Natural killer cell (primary cell): ENCODE measurements around the gene PKN3. TPM values are rescaled to one million over a fixed set of nuclear protein-coding genes. Genes with fewer than 3 reads are reported as not detected.

Experiments used
- ATAC-seq, 3 donors: fragments of 150-1000 bp in 2 of 3; fragments of 200-7000 bp in 1 of 3; cut with Tn5 transposase; 1 replicate in 1 of 3; 2 replicates in 2 of 3; pipeline ENCODE4 v1.10.0; 2021; ENCODE audit warnings: mild to moderate bottlenecking in 2 of 3, moderate library complexity in 2 of 3
- DNase-seq, 2 donors: peaks; one replicate each; pipeline versions ENCODE4 v3.0.0 to v3.0.0-alpha.2; 2013 to 2021; ENCODE audit warnings: mixed read lengths in 1 of 2
- H3K27ac ChIP-seq: one replicate; pipeline ENCODE4 v1.5.1; 2013; ENCODE audit warnings: mild to moderate bottlenecking, low read length
- H3K27me3 ChIP-seq: one replicate; pipeline ENCODE4 v1.6.1; 2013; ENCODE audit warnings: low read length; ENCODE audit not compliant: control insufficient read depth, insufficient read depth
- H3K36me3 ChIP-seq: one replicate; pipeline ENCODE4 v1.6.1; 2013; ENCODE audit warnings: low read length; ENCODE audit not compliant: control insufficient read depth, insufficient read depth
- H3K4me1 ChIP-seq: one replicate; pipeline ENCODE4 v1.6.1; 2013; ENCODE audit warnings: low read length; ENCODE audit not compliant: control insufficient read depth, insufficient read depth
- H3K4me3 ChIP-seq: one replicate; pipeline ENCODE4 v1.5.1; 2013; ENCODE audit warnings: low read length
- H3K9me3 ChIP-seq: one replicate; pipeline ENCODE4 v1.6.1; 2013; ENCODE audit warnings: low read length; ENCODE audit not compliant: control insufficient read depth, insufficient read depth
- H3K27ac Mint-ChIP-seq, 2 donors: one replicate each; pipeline ENCODE4 v1.8.0; 2022; ENCODE audit warnings: mild to moderate bottlenecking in 2 of 2, mixed read lengths in 2 of 2, moderate library complexity in 1 of 2
- H3K27me3 Mint-ChIP-seq, 2 donors: one replicate each; pipeline ENCODE4 v1.8.0; 2022; ENCODE audit warnings: low read depth in 2 of 2, mixed read lengths in 2 of 2
- H3K36me3 Mint-ChIP-seq: one replicate; pipeline ENCODE4 v1.8.0; 2022; ENCODE audit warnings: mixed read lengths
- H3K4me1 Mint-ChIP-seq, 2 donors: one replicate each; pipeline ENCODE4 v1.8.0; 2022; ENCODE audit warnings: mixed read lengths in 2 of 2
- H3K4me3 Mint-ChIP-seq: one replicate; pipeline ENCODE4 v1.8.0; 2022; ENCODE audit warnings: mild to moderate bottlenecking, moderate library complexity, mixed read lengths
- H3K9me3 Mint-ChIP-seq, 2 donors: one replicate each; pipeline ENCODE4 v1.8.0; 2022; ENCODE audit warnings: mixed read lengths in 2 of 2
- WGBS: methylation state at CpG from one replicate; pipeline ENCODE4 v1.1.7; 2013; ENCODE audit warnings: missing lambda C conversion rate; ENCODE audit not compliant: insufficient coverage; 5-methylcytosine and 5-hydroxymethylcytosine counted together
- intact Hi-C: fragments of 100-400 bp; cut with micrococcal nuclease; formaldehyde crosslinking; loops from one replicate; pipeline ENCODE4 v1.14.2; 2022
- total RNA-seq, 4 donors: library from RNA; stranded (reverse); fragments of 120-200 nt in 1 of 4; gene quantifications; one replicate each; pipeline versions ENCODE4 v1.2.3 to v1.2.4, GENCODE V29; 2013 to 2022
- TF ChIP-seq, protein P1 (sequence below): fragments of 200-600 bp; IDR thresholded peaks from one replicate; pipeline ENCODE4 v1.8.0; 2022; ENCODE audit warnings: antibody characterized with exemption

Gene PKN3
- total RNA-seq, 3 donors from 2014 or later (not counting 1 experiment from before 2014, with no cell fraction given) = 3.6 to 4.5 (median 3.9) TPM

- intact Hi-C loops = no loop called here
- no peaks in the 10 kb centered on the region for H3K4me1 Mint-ChIP-seq
- DNase-seq (no peak), ATAC-seq (no peak)
- no peak overlapping the region for H3K27ac Mint-ChIP-seq
- 96% methylated on average over 19 of the region's 19 CpGs for WGBS
- no peak overlapping the region for H3K4me3 Mint-ChIP-seq
- H3K9me3 ChIP-seq = no peaks in the 10 kb centered on the region
- TF ChIP-seq, protein P1, sequence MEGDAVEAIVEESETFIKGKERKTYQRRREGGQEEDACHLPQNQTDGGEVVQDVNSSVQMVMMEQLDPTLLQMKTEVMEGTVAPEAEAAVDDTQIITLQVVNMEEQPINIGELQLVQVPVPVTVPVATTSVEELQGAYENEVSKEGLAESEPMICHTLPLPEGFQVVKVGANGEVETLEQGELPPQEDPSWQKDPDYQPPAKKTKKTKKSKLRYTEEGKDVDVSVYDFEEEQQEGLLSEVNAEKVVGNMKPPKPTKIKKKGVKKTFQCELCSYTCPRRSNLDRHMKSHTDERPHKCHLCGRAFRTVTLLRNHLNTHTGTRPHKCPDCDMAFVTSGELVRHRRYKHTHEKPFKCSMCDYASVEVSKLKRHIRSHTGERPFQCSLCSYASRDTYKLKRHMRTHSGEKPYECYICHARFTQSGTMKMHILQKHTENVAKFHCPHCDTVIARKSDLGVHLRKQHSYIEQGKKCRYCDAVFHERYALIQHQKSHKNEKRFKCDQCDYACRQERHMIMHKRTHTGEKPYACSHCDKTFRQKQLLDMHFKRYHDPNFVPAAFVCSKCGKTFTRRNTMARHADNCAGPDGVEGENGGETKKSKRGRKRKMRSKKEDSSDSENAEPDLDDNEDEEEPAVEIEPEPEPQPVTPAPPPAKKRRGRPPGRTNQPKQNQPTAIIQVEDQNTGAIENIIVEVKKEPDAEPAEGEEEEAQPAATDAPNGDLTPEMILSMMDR = no peak
- H3K36me3 Mint-ChIP-seq = no peaks in the 10 kb centered on the region
- H3K4me1 ChIP-seq = no peaks in the 10 kb centered on the region
- H3K4me3 ChIP-seq = no peak overlapping the region
- no peaks in the 10 kb centered on the region for H3K27me3 Mint-ChIP-seq
- no peaks in the 10 kb centered on the region for H3K9me3 Mint-ChIP-seq
- no peaks in the 10 kb centered on the region for H3K27me3 ChIP-seq
- no peaks in the 10 kb centered on the region for H3K36me3 ChIP-seq
- H3K27ac ChIP-seq = no peak overlapping the region
Observed at GRCh38 chr9:128713941-128714573, 11.8 kb downstream of the PKN3 start.

DNA sequence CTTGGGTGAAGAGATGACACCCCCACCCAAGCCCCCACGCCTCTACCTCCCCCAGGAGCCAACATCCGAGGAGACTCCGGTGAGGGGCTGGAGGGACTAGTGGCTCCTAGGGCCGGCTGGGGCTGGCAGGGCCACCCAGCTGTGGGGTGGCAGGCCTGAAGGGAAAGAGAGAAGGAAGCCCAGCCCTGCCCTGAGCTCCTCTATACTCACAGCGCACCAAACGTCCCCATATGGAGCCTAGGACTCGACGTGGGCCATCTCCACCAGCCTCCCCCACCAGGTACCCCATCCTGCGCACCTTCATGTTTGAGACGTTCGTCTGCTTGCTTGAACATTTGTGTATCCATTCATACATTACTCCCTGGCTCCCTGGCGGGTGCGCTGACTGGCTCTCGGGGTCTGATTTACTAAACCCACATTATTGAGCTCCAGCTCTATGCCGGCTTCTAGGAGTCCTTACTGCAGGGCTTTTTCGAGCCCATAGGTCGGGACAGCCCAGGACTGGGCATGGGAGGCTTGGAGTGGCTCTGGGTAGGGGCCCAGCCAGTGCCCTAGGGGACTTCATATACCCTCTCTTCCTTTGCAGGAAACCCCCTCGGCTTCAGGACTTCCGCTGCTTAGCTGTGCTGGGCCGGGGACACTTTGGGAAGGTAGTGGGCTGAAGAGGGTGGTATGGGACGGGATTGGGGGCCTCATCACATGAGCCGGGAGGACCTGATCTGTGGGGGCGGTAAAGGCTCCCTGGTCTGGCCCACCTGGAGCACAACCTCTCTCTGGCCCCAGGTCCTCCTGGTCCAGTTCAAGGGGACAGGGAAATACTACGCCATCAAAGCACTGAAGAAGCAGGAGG lies 12.5 kb downstream of the PKN3 start:
- no peak overlapping the region for H3K27ac ChIP-seq
- Mint-ChIP-seq H3K36me3 (no peaks in the 10 kb centered on the region), H3K4me1 (no peaks in the 10 kb centered on the region), H3K27ac (no peak overlapping the region), H3K9me3 (no peaks in the 10 kb centered on the region), H3K27me3 (no peaks in the 10 kb centered on the region), H3K4me3 (no peak overlapping the region)
- H3K36me3 ChIP-seq = no peaks in the 10 kb centered on the region
- no peak for ATAC-seq
- no peak for DNase-seq
- intact Hi-C loops = no loop called here
- no peaks in the 10 kb centered on the region for H3K27me3 ChIP-seq
- TF ChIP-seq, protein P1 = no peak
- H3K9me3 ChIP-seq = no peaks in the 10 kb centered on the region
- no peak overlapping the region for H3K4me3 ChIP-seq
- WGBS = 92% methylated on average over 21 of the region's 24 CpGs
- no peaks in the 10 kb centered on the region for H3K4me1 ChIP-seq

DNA sequence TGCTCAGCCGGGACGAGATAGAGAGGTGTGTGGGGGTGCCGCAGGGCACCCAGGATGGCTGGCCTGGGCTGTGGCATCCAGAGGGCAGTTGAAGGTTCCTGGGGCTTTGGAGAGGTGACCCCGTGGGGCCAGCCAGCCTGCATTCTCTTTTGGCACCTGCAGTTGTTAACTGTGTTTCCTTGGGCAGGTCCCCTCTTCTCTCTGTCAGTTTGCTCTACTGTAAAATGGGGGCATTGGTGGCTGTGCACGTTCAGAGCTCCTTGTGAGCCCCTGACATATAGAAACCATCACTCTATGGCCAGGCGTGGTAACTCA lies 13.1 kb downstream of the PKN3 start:
- H3K9me3 ChIP-seq = no peaks in the 10 kb centered on the region
- 91% methylated on average over 6 of the region's 6 CpGs for WGBS
- H3K4me3 ChIP-seq = no peak overlapping the region
- no peaks in the 10 kb centered on the region for H3K36me3 ChIP-seq
- Mint-ChIP-seq H3K36me3 (no peaks in the 10 kb centered on the region), H3K9me3 (no peaks in the 10 kb centered on the region), H3K4me1 (no peaks in the 10 kb centered on the region), H3K4me3 (no peak overlapping the region), H3K27ac (no peak overlapping the region), H3K27me3 (no peaks in the 10 kb centered on the region)
- intact Hi-C loops = no loop called here
- H3K4me1 ChIP-seq = no peaks in the 10 kb centered on the region
- TF ChIP-seq, protein P1 = no peak
- ATAC-seq (no peak), DNase-seq (no peak)
- H3K27me3 ChIP-seq = no peaks in the 10 kb centered on the region
- H3K27ac ChIP-seq = no peak overlapping the region
